ENCODE results near the gene XRCC3. TPM values are rescaled to one million over a fixed set of nuclear protein-coding genes. Genes with fewer than 3 reads are reported as not detected.

XRCC3 gene
- total and polyA plus RNA-seq, 4 donors: 1.7 to 14.1 (median 2.8) TPM

- TF ChIP-seq, protein P1, sequence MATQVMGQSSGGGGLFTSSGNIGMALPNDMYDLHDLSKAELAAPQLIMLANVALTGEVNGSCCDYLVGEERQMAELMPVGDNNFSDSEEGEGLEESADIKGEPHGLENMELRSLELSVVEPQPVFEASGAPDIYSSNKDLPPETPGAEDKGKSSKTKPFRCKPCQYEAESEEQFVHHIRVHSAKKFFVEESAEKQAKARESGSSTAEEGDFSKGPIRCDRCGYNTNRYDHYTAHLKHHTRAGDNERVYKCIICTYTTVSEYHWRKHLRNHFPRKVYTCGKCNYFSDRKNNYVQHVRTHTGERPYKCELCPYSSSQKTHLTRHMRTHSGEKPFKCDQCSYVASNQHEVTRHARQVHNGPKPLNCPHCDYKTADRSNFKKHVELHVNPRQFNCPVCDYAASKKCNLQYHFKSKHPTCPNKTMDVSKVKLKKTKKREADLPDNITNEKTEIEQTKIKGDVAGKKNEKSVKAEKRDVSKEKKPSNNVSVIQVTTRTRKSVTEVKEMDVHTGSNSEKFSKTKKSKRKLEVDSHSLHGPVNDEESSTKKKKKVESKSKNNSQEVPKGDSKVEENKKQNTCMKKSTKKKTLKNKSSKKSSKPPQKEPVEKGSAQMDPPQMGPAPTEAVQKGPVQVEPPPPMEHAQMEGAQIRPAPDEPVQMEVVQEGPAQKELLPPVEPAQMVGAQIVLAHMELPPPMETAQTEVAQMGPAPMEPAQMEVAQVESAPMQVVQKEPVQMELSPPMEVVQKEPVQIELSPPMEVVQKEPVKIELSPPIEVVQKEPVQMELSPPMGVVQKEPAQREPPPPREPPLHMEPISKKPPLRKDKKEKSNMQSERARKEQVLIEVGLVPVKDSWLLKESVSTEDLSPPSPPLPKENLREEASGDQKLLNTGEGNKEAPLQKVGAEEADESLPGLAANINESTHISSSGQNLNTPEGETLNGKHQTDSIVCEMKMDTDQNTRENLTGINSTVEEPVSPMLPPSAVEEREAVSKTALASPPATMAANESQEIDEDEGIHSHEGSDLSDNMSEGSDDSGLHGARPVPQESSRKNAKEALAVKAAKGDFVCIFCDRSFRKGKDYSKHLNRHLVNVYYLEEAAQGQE (IDR thresholded peaks at IDR 0.05): no peak
- TF ChIP-seq NR2F2 (IDR thresholded peaks at IDR 0.05) (no peak), JUND (IDR thresholded peaks at IDR 0.05) (no peak), RXRA (IDR thresholded peaks at IDR 0.05) (no peak), YY1 (IDR thresholded peaks at IDR 0.05) (no peak), SP1 (IDR thresholded peaks at IDR 0.05) (no peak), FOXA2 (IDR thresholded peaks at IDR 0.05) (no peak), HNF4A (conservative IDR thresholded peaks at IDR 0.05) (no peak)
These were observed 19.8 kb upstream of the XRCC3 start (continued) for GRCh38 chr14:103735022-103735421.

DNA sequence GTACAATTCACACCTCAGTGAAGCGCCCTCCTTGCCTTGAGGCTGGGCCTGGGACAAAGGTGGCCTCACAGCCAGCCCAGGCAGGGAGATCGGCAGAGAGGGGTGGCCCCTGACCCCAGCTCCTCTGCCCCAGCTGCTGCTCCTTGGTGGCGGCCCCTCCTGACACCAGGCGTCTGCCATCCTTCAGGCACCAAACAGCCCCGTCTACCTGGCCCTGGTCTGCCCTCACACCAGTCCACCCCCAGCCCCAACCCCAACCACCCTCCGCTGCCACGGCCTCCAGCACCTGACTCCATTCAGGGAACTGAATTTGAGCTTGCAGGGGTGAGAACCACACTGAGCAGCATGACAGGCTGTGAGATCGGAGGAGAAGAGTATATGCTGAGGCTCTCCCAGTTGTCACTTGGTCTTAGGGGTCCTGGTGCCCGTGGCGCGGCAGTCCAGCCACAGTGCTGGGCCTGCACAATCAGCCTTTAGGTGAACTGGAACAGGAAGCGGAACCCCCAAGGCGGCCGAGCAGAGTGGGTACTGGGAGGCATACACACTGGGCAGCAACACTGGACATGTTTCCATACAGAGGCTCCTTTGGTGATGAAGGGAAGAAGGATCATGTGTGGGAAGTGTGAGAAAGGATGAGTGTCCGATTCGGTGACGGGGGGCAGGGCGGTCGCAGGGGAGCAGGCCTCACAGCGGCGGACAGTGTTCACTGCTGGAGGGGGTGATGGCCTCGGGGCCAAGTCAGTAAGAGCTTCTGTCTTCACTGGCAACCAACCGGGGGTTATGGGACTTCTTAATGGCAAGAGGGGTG, 19.0 kb upstream of the XRCC3 start:
- no peaks in the 10 kb centered on the region for H3K27me3 ChIP-seq (ENCODE audit: control insufficient read depth in 4 of 4, insufficient read depth in 4 of 4, low read length in 3 of 4)
- H3K27ac ChIP-seq (ENCODE audit: low read depth in 1 of 2, low read length in 2 of 2): no peak overlapping the region
- H3K4me3 ChIP-seq (ENCODE audit: low read depth in 1 of 3, low read length in 3 of 3): no peak overlapping the region
- no peaks in the 10 kb centered on the region for H3K9me3 ChIP-seq (ENCODE audit: control insufficient read depth in 4 of 4, low read length in 3 of 4)
- H3K9ac ChIP-seq (ENCODE audit: low read depth in 1 of 2, low read length in 2 of 2): no peak overlapping the region
- H3K36me3 ChIP-seq (ENCODE audit: control insufficient read depth in 4 of 4, insufficient read depth in 3 of 4, low read depth in 1 of 4, low read length in 3 of 4): peaks cover 4 to 37% (median 18%) of the 10 kb centered on the region in 4 donors
- TF ChIP-seq FOXA1 (IDR thresholded peaks at IDR 0.05) (no peak), HNF4G (IDR thresholded peaks at IDR 0.05) (no peak), JUND (IDR thresholded peaks at IDR 0.05) (no peak), TAF1 (conservative IDR thresholded peaks at IDR 0.05) (no peak), HNF4A (conservative IDR thresholded peaks at IDR 0.05) (no peak), EGR1 (IDR thresholded peaks at IDR 0.05; ENCODE audit: low read depth in 2 of 2) (no peak), GABPA (IDR thresholded peaks at IDR 0.05 in 1 of 2, conservative IDR thresholded peaks at IDR 0.05 in 1 of 2) (no peak), ZBTB33 (IDR thresholded peaks at IDR 0.05) (no peak), NR2F2 (IDR thresholded peaks at IDR 0.05) (no peak), SP1 (IDR thresholded peaks at IDR 0.05) (no peak), MAX (IDR thresholded peaks at IDR 0.05) (no peak), RXRA (IDR thresholded peaks at IDR 0.05) (no peak), YY1 (IDR thresholded peaks at IDR 0.05) (no peak)
- TF ChIP-seq, protein P1 (IDR thresholded peaks at IDR 0.05): no peak
- TF ChIP-seq, protein P2, sequence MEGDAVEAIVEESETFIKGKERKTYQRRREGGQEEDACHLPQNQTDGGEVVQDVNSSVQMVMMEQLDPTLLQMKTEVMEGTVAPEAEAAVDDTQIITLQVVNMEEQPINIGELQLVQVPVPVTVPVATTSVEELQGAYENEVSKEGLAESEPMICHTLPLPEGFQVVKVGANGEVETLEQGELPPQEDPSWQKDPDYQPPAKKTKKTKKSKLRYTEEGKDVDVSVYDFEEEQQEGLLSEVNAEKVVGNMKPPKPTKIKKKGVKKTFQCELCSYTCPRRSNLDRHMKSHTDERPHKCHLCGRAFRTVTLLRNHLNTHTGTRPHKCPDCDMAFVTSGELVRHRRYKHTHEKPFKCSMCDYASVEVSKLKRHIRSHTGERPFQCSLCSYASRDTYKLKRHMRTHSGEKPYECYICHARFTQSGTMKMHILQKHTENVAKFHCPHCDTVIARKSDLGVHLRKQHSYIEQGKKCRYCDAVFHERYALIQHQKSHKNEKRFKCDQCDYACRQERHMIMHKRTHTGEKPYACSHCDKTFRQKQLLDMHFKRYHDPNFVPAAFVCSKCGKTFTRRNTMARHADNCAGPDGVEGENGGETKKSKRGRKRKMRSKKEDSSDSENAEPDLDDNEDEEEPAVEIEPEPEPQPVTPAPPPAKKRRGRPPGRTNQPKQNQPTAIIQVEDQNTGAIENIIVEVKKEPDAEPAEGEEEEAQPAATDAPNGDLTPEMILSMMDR (IDR thresholded peaks at IDR 0.05; ENCODE audit: low read depth, low read length, missing input control): no peak
- TF ChIP-seq, protein P3, sequence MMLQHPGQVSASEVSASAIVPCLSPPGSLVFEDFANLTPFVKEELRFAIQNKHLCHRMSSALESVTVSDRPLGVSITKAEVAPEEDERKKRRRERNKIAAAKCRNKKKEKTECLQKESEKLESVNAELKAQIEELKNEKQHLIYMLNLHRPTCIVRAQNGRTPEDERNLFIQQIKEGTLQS (IDR thresholded peaks at IDR 0.05): no peak
- DNase-seq (ENCODE audit: low spot score): no peak
- H3K4me1 ChIP-seq (ENCODE audit: control insufficient read depth in 4 of 4, insufficient read depth in 4 of 4, low read length in 3 of 4): peaks cover 0 to 13% (median 7%) of the 10 kb centered on the region in 4 donors
- WGBS: 92% methylated on average over 23 of the region's 23 CpGs

All from liver (tissue), 9 donors.